HG02943 (cell line): ENCODE results near the gene ROBO1.
"Not testable (repeated sequence)": the region's sequence is repeated elsewhere in the genome, so short reads cannot be mapped to it uniquely, and the experiment has no call there.

Source experiments
- ATAC-seq: cut with Tn5 transposase; IDR thresholded peaks from one replicate; pipeline ENCODE4 v1.9.1; 2021; ENCODE audit warnings: mild to moderate bottlenecking, low read depth, moderate library complexity; ENCODE audit not compliant: unreplicated experiment

ROBO1 gene

DNA sequence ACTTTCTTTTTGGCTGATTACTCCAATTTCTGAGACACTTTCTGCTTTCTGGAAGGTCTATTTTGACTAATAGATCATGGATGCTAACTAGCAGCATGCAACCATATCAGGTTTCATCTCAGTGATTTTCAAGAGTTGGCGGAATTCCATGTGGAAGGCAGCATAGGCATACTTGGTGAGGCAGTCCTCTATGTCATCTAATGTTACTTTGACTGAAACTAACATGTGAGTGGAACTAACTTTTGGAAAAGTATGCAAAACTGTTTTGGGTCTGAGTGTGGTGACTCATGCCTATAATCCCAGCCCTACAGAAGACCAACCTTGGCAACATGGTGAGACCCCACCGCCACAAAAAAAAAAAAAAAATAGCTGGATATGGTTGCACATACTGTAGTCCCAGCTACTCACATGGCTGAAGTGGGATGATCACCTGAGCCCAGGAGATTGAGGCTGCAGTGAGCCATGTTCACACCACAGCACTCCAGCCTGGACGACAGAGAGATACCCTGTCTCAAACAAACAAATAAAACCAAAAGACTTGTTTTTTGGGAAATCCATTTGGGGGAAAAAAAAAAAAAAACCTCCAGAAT is 1033.7 kb downstream of the ROBO1 start:
- no peak for ATAC-seq

DNA sequence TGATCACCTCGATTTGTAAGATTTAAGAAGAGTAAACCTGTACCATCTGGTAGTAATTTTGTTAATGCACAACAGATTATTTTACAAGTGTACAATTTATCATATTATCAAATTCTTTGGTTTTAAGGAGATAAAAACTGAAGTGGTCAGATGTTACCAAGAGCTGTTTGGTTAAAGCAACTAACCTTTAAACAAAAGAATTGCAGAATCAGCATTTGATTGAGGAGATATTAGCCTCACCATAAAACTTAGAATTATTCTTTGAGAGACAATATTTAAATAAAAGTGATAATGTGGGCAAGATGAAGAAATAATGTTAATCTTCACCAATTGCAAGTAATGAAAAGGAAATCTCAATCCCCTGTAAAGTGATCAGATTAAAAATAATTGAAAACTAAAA is 1034.9 kb downstream of the ROBO1 start:
- no peak for ATAC-seq

DNA sequence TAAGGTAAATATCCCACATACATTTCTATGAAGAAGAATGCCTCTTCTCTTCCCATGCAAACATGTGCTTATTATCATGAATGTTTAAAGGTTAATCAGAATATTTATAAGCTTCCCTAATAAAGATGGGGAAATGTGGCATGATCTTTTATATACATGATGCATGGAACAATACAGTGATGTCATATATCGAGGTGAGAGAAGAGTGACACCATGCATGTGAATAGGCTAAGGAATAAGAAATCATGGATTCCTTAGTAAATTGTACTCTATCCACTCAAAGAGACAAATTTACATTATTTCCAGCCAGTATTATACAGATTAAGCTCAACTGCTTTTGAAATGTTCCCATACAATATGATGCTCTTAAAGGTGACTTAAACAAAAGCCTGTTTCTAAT is 1035.3 kb downstream of the ROBO1 start:
- no peak for ATAC-seq

DNA sequence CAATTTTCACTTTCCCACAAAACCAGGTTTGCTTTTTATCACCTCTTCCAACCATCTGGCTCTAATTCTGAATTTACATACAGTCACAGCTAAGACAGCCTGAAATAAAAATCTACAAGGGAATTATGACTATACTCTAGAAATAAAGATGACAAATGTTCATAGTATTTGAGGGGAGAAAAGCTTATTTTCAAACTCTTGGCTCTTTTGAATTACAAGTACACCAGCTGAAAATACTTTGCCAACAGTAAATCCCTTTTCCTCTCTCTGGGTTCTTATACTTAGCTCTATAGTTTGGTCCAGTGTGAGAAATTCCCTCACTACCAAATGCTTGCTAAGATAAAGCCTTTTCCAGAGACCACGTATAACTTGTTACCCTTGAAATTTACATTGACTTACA is 1037.9 kb downstream of the ROBO1 start:
- no peak for ATAC-seq

DNA sequence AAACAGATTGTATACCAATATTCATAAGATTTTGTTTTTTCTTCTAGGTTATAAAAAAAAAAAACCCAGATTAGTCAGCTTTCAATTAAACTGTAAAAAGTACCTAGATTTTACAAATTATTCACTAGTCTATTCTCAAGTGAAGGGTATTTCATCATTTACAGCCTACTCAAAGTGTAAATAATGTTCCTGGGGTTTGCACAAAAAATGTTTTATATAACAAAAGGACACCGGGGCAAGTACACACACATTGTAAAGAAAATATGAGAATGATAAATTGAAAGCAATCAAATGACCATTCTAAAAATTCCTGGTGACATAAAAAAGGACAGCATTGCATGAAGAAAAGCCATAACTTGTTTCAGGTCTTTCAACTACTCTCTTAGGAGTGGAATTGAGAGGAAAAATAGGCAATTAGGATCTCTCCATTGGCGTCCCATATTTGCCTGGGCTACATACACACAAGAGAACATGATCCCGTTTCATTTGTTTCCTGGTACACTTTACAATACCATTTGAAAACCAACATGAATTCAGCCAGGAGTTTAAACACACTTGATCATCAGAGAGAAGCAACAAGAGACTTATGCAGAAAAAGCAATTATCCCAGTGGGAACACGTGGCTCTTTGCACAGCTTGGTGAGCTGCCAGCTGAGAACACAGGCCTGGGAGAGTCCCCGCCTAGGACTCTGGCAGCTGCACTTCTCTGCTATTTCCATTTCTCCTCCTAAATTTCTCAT is 1039.2 kb downstream of the ROBO1 start:
- no peak for ATAC-seq

DNA sequence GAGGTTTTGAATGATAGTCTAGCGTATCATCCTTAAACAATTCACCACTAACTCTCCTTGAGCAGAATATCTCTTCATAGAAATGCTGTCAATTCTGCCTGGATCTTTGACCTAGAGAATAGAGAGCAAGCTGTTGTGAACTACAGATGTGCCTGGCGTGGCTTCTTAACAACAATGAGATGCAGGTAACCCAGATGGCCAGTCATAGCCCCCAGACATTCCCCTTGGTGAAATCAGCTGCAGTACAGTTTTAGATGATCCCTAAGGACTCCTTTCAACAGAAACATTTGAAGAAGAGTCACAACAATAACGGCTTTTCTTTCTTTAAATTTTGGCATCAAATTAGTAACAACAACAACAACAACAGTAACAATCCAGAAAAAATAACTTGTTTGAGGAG is 1041.3 kb downstream of the ROBO1 start:
- ATAC-seq = no peak

DNA sequence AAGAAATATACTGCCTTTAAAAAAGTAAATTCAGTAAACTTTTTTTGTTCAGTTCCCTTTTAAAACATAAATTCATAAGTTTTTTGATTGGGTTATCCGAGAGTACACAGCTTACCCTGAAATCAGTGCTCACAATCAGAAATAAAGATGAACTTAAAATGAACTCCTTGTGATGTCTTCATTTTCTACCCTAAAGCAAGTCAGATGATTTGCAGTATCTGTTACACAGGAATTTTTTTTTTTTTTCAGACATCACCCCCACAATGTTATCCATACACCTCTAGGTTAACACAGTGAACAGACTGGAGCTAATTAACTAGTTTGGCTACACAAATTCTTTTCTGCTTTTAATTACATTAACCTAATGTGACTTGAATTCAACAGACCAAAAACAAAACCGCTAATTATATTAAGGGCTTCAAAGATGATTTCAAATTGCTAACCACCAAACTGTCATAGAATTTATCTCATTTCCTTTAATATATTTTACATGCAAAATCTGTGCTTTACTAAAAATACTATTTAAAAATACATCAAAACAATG is 1042.0 kb downstream of the ROBO1 start:
- no peak for ATAC-seq

DNA sequence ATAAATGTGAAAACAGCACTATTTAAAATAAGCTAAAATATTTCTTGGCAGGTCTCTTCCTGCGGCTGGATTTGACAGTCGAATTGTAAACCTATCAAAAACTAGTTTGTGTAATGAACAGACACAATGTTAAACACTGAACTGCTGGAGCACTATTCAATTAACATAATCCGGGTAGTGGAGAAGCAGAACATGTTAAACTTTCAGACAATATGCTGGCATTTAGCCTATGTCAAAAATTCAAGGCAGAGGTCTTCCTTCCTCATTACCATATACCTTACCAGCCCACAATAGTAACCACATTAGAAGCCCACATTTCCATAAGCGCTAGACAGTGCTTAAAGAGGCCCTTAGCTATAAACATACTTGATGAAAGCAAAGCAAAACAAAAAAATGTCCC is 1042.9 kb downstream of the ROBO1 start:
- ATAC-seq = no peak

DNA sequence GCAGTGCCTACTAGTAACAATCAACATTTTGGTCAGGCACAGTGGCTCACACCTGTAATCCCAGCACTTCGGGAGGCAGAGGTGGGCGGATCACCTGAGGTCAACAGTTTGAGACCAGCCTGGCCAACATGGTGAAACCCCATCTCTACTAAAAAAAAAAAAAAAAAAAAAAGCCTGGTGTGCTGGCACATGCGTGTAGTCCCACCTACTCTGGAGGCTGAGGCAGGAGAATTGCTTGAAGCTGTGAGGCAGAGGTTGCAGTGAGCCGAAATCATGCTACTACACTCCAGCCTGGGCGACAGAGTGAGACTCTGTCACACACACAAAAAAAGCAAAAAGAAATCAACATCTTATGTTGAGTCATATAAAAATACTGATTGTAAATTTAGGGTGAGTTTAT is 1043.4 kb downstream of the ROBO1 start:
- ATAC-seq = not testable (repeated sequence)

DNA sequence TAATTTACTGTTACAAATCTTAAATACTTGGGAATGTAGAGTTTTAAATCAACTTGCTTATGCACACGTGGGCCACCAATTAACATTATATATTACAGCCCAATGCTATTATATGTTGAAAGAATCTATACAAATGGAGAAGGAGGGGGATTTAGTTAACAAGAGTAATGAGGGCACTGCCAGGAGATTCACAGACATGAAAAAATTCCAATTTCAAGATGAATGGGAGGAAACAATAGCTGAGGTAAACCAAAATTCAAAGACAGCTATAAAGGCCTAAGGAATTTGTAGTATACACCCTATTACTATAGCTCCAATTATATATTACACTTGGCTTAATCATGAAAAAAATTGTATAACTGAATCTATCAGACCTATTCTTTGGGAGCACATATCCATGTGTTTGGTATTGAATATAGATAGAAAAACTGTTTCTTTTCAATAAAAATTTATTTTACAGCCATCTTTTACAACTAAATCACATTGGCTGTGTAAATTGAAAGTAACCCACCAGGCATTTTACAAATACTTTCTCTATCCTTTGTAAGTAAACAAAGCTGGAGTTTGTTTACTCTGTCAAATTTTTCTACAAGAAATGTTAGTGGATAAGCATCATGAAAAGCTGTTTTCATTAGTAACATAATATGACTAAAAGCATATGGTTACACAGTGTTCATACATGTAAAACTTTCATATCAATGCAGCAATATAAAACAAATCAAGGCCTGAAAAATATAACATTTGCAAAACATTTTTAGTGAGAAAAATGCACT is 1045.8 kb downstream of the ROBO1 start:
- ATAC-seq = no peak

DNA sequence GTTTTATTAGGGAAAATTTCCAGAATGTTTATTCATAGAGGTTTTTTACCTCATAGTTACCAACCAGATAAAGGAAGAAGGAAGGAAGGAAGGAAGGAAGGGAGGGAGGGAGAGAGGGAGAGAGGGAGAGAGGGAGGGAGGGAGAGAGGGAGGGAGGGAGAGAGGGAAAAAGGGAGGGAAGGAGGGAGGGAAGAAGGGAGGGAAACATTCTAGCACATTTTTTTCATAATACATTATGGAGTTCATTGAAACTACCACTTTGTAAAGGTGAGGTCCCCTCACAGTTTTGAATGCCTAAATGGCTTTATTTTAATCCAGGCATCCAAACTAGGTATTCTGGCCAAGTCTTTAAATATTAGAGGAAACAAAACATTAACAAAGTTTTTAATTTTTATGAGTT is 1049.1 kb downstream of the ROBO1 start:
- ATAC-seq = no peak

DNA sequence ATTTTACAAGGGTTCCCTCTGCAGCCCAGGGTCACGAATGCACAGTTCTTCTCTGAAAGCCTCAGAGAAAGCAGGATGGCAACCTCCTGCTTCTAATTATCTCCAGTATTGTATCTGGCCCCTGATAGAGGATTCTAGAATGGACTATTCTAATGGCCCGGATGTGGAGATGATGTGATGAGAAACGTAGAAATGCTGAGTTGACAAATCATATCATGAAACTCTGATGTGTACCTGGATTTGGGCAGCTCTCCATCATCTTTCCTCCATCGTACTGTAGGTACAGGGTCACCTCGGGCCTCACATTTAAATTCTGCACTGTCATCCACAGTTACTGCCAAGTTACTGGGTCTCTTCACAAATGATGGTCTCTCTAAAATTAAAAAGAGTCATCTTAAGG is 1050.8 kb downstream of the ROBO1 start:
- ATAC-seq = no peak

DNA sequence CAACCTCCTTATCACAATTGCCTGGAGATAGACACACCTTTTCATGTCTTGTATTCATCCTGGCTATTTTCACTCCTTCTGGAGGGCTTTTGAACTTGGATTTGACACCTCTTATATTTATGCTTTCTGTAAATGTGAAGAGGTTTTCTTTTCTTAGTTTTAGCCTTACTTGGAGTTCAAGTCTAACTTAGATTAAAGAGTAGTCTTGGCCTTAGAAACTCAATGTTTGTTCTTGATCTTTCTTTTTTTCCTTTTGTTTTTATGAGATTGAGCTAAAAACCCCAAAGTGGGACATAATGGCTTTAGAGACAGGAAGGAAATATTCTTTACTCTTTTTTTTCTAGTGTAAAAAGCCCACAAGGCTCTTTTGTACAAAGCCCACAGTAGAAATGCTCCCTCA is 1054.9 kb downstream of the ROBO1 start:
- no peak for ATAC-seq

DNA sequence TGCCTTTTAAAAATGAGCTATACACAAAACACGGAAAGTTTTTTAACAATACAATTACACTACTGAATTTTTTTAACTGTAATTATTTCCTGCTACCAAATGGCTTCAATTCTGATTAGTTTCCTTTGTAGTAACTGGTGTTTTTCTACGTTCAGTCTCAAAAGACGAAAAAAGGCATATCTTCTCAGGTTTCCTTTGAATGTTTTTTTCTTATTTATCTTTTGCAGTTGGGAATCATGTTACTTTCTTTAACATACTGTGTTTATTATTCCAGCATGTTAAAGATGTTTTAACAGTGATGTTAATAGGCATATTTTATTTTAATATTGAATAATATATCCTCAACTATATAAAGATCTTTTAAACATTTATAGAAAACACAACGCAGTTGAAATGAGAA is 1055.5 kb downstream of the ROBO1 start:
- no peak for ATAC-seq

DNA sequence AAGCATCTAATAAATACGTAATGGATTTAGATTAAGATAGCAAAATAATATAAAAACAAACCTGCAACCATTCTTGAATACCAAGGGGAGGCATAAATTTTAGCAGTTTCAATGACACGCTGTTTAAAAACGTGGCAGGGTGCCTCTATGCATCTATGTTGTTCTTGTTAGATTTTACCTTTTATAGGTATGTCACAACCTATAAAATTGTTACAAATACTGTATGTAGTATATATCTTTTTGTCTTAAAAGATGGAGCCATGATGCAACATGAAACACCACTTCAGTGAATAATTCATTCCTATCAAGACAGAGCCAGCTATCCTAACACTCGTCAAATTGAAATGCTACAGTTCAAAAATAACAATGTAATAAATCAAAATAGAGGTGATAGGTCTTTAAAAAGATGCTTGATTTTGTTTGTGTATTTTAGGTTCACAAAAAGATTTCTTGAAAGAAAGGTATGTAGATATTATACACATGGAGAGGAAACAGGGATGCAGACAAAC is 1059.2 kb downstream of the ROBO1 start:
- no peak for ATAC-seq

DNA sequence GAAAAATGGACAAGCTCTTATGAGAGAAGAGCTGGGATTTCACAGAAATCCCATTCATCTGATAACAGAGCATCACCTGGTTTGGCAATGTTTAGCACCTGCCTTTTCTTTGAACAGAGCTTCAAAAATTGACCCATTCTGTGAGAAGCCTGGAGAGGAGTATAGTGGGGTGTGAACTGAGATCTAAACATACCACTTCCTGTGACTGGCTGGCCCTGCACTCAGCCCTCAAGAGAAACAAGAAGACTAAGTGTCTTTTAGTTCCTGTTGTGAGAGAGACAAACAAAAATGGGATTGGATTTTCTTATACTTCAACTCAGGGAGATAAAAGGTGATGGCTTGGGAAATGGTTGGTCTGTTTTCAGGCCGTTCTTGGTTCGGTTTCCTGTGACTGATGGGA is 1060.2 kb downstream of the ROBO1 start:
- ATAC-seq = no peak

DNA sequence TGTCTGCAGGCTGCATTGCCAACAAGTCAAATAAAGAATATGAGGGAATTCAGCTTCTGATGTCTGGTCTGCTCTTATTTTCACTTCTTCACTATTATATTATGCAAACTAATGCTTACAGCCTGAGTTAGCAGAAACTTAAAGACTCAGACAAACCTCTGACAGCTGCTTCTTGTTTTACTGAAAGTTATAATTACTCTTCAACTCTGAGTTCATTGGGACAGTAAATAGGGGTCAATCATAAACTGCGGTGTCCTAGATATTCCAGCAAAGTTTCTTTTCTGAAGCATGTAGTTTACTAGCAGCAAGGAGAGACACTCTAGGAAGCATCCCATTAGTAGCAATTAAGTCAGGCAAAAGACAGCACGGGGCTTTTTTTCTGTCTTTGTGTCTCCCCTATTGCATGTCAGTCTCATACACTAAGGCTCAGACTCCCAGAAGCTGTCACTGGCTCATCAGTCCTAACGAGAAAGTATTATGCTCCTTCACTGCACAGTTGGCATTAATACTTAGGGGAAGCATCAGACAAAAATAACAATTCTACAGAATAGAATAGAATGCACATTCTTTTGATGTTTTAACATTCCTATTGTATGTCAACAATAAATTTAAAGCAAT is 1060.8 kb downstream of the ROBO1 start:
- no peak for ATAC-seq

DNA sequence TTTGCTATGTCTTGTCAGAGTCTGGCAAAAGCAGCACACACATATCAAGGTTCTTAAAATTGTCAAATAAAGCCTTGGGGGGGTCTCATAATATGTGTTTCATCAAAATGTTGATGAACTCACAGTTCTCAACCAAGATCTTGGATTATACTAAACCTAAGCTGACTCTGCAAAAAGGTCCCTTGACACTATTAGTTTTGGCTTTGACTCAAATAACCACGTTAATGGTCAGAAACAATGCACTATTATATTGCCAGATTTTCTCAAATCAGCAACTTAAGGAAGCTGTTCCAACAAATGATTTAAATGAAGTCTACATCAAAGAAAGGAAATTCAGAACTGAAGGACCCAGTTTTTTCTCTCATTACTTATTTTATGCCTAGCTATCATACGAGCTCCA is 1063.9 kb downstream of the ROBO1 start:
- ATAC-seq = no peak

DNA sequence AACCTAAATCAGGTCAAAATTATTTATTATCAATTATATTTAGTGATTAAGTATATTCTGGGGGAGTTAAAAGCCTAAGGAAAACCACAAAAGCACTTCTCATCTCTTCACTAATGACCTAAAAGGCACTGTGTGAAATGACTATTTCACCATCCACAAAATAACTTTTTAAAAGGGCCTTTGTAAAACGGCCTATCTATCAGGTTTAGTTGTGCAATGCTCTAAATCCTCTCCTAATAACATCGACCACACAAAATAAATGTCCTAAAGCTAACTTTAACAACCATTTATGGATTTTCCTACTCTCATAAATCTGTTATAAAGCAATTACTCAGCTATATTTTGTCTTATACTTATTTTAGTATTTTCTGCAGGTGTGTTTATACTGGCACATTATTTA is 1066.3 kb downstream of the ROBO1 start:
- ATAC-seq = no peak

DNA sequence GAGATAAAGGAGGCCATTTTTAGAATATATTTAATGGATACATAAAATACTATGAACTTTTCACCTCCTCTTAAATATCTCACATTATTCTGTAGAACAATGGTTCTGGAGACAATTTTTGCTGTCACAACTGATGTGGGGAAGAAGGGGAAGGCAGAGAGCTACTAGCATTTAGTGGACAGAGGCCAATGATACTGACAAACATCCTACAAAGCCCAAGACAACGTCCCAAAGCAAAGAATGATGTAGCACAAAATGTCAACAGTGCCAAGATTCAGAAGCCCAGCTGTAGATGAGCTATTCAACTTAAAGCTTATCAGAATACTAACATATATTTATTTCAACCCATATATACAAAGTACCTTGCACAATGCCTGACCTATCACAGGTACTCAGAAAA is 1069.4 kb downstream of the ROBO1 start:
- ATAC-seq = no peak

DNA sequence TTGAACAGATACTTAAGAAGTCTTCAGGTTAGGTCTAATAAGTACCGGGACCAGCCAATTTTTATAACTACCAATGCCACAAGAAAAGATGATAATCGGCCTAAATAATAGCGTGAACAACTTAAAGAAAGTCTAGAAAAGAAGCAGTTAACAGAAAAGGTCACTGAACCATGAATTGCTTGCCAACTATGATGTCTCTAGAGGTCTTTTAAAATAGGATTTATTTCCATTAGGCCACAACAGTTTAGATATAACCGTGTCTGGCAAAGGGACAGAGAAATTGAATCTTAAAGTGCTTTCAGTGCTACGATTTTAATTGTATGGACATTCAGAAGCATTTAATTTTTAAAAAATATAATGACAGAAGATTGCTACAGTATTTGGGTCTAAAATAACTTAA is 1070.4 kb downstream of the ROBO1 start:
- no peak for ATAC-seq
